Measurements from ENCODE around the gene BCO2.

GRCh38 chr11:112226831-112227401, 51.6 kb downstream of the BCO2 start:
- TF ChIP-seq CTCF (IDR thresholded peaks at IDR 0.05 in 4 of 5, conservative IDR thresholded peaks at IDR 0.05 in 1 of 5) (no peak), POLR2A (IDR thresholded peaks at IDR 0.05) (no peak)
